VCaP (cell line): ENCODE data around the gene SMURF1.

Experiments
- H3K27ac ChIP-seq: fragments of 450-650 bp; 2 replicates; pipeline ENCODE4 v1.5.1; 2017
- TF ChIP-seq, protein P1 (sequence below): fragments of 450-650 bp; conservative IDR thresholded peaks from 2 replicates; pipeline ENCODE4 v1.5.1; 2017; ENCODE audit warnings: mild to moderate bottlenecking, moderate library complexity

The SMURF1 gene

DNA sequence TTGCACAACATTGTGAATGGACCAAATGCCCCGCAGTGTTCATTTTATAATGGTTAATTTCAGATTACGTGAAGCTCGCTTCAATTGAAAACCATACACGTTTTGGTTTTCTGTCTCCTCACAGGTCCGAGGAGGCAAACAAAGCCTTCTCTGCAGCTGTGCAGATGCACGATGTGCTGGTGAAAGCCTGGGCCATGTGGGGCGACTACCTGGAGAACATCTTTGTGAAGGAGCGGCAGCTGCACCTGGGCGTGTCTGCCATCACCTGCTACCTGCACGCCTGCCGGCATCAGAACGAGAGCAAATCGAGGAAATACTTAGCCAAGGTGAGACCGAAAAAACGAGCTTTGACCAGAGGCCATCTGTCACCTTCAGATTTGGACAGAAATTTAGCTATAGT lies 155.3 kb downstream of the SMURF1 start:
- TF ChIP-seq, protein P1, sequence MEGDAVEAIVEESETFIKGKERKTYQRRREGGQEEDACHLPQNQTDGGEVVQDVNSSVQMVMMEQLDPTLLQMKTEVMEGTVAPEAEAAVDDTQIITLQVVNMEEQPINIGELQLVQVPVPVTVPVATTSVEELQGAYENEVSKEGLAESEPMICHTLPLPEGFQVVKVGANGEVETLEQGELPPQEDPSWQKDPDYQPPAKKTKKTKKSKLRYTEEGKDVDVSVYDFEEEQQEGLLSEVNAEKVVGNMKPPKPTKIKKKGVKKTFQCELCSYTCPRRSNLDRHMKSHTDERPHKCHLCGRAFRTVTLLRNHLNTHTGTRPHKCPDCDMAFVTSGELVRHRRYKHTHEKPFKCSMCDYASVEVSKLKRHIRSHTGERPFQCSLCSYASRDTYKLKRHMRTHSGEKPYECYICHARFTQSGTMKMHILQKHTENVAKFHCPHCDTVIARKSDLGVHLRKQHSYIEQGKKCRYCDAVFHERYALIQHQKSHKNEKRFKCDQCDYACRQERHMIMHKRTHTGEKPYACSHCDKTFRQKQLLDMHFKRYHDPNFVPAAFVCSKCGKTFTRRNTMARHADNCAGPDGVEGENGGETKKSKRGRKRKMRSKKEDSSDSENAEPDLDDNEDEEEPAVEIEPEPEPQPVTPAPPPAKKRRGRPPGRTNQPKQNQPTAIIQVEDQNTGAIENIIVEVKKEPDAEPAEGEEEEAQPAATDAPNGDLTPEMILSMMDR, result no peak
- no peak overlapping the region for H3K27ac ChIP-seq

DNA sequence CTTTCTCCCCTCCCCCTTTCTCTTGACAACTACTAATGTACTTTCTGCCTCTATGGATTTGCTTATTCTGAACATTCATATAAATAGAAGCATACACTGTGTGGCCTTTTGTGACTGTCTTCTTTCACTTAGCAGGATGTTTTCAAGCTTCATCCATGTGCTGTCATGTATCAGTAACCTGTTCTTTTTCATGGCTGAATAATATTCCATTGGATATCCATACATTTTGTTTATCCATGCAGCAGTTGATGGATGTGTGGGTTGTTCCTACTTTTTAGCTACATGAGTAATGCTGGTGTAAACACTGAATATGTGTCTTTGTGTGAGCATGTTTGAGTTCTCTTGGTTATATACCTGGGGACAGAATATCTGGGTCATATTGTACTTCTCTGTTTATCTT lies 158.0 kb downstream of the SMURF1 start:
- TF ChIP-seq, protein P1, result no peak
- no peak overlapping the region for H3K27ac ChIP-seq

DNA sequence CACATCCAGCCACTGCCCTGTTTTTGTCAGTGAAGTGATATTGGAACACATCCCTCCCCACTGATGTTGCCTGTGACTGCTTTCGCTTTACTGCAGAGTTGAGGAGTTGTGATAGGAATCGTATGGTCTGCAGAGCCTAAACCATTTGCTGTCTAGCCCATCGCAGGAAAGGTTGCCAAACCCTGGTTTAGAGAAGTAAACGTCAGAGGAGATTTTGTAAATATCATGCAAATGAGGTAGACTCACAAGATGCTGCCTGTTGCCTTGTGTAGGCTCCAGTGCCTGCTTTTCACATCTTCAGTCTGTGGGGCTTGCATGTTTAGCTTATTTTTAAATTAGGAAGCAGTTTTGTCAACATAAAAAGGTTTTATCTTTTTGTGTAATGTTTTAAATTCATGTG lies 158.5 kb downstream of the SMURF1 start:
- TF ChIP-seq, protein P1, result no peak
- no peak overlapping the region for H3K27ac ChIP-seq

DNA sequence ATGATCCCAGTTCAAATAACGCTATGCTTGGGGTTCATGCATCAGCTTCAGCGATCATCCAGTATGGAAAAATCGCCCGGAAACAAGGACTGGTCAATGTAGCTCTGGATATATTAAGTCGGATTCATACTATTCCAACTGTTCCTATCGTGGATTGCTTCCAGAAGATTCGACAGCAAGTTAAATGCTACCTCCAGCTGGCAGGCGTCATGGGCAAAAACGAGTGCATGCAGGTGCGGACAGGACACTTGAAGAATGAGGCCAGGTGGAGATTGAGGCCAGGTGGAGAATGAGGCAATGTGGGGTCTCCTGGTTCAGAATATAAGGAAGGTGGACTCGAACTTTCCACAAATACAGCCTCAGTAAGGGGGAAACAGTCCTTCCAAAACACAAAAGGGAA lies 159.8 kb downstream of the SMURF1 start:
- TF ChIP-seq, protein P1, result no peak
- no peak overlapping the region for H3K27ac ChIP-seq

DNA sequence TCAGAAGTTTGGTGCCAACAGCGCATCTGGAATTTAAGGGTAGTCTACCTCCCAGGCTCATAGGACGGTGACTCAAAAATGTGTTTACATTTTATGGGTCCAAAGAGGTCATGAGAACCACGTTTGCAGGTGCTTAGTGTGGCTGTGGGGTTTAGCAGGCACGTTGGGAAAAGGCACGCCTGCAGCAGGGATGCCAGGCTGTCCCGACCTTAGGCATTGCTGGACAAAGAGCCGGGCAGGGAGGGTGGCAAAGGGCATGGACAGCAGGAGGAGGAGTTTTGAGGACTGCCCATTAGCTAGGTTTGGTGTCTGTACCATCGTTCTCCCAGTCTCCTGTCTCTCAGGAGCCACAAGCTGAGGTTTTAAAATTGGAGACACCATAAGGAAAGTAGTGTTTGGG lies 161.2 kb downstream of the SMURF1 start:
- H3K27ac ChIP-seq, result no peak overlapping the region
- TF ChIP-seq, protein P1, result no peak

DNA sequence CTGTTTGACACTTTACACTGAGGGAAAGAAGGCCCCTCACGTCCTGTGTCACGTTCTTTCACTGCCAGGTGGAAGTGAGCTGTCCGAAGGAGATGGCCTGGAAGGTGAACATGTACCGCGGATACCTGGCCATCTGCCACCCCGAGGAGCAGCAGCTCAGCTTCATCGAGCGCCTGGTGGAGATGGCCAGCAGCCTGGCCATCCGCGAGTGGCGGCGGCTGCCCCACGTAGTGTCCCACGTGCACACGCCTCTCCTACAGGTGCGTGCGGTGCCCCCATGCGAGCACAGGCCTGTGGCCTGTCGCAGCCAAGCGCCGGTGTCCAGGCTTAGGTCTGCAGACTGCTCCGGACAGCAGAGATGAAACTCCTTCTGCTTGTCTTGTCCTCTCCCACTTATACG lies 162.2 kb downstream of the SMURF1 start:
- no peak overlapping the region for H3K27ac ChIP-seq
- TF ChIP-seq, protein P1, result no peak

DNA sequence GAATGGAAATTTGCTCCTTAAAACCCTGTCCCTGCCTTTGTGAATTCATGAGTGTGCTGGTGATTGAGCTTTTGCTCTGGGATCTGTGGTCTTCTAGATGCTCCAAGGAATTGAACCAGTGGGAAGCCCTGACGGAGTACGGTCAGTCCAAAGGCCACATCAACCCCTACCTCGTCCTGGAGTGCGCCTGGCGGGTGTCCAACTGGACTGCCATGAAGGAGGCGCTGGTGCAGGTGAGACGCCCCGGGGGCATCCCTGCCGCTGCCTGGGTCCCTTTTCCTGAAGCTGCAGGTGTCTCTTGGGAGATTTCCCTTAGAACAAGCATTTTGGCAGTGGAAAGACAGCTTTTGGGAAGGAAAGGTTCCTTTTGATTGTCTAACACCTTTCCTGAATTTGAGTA lies 165.2 kb downstream of the SMURF1 start:
- TF ChIP-seq, protein P1, result no peak

More for the DNA sequence above, 165.2 kb downstream of the SMURF1 start:
- H3K27ac ChIP-seq, result no peak overlapping the region
